Right renal cortex interstitium (tissue), 3 donors: ENCODE data around the gene CELF2. TPM values are rescaled to one million over a fixed set of nuclear protein-coding genes. Genes with fewer than 3 reads are reported as not detected.

Experiments used
- DNase-seq, 3 donors: peaks; one replicate each; pipeline ENCODE4 v3.0.0-alpha.2; 2013; ENCODE audit warnings: low read depth in 3 of 3, low spot score in 2 of 3
- polyA plus RNA-seq, 3 donors: library from polyadenylated mRNA; unstranded; fragments of 120-200 nt; gene quantifications; one replicate each; pipeline ENCODE4 v1.2.1, GENCODE V29; 2013; ENCODE audit not compliant: insufficient read length in 3 of 3

Gene CELF2
- polyA plus RNA-seq, 3 donors = 9.6 to 11.8 (median 10.8) TPM

GRCh38 chr10:11286261-11286852, 268.7 kb downstream of the CELF2 start:
- DNase-seq = no peak

GRCh38 chr10:11288302-11288701, 270.6 kb downstream of the CELF2 start:
- DNase-seq = no peak

- no peak for DNase-seq
Observed at GRCh38 chr10:11290156-11290890, 272.7 kb downstream of the CELF2 start.

GRCh38 chr10:11292576-11293302, 275.1 kb downstream of the CELF2 start:
- DNase-seq = no peak

- DNase-seq = no peak
Observed at GRCh38 chr10:11293332-11293731, 275.7 kb downstream of the CELF2 start.

GRCh38 chr10:11294831-11295450, 277.3 kb downstream of the CELF2 start:
- no peak for DNase-seq

- no peak for DNase-seq
Observed at GRCh38 chr10:11295492-11295891, 277.8 kb downstream of the CELF2 start.

GRCh38 chr10:11297136-11297535, 279.5 kb downstream of the CELF2 start:
- DNase-seq = no peak

GRCh38 chr10:11298116-11298515, 280.4 kb downstream of the CELF2 start:
- no peak for DNase-seq

GRCh38 chr10:11299125-11299524, 281.5 kb downstream of the CELF2 start:
- no peak for DNase-seq

GRCh38 chr10:11300026-11300425, 282.4 kb downstream of the CELF2 start:
- DNase-seq = no peak

GRCh38 chr10:11300563-11300962, 282.9 kb downstream of the CELF2 start:
- no peak for DNase-seq

- no peak for DNase-seq
Observed at GRCh38 chr10:11301571-11302111, 284.0 kb downstream of the CELF2 start.

GRCh38 chr10:11302181-11302580, 284.5 kb downstream of the CELF2 start:
- DNase-seq = no peak

GRCh38 chr10:11303361-11304170, 285.9 kb downstream of the CELF2 start:
- DNase-seq = no peak

GRCh38 chr10:11304906-11305585, 287.4 kb downstream of the CELF2 start:
- DNase-seq = no peak

GRCh38 chr10:11305825-11306593, 288.3 kb downstream of the CELF2 start:
- no peak for DNase-seq

- no peak for DNase-seq
Observed at GRCh38 chr10:11307004-11307403, 289.3 kb downstream of the CELF2 start.

GRCh38 chr10:11307937-11308336, 290.3 kb downstream of the CELF2 start:
- no peak for DNase-seq
